Stimulated activated naive CD8-positive, alpha-beta T cell treated with anti-CD3 and anti-CD28 coated beads, Interleukin-15, Interleukin-2, amounts not matched to agents 100 ng/mL and 50 ng/mL, for 24 hours (primary cell): ENCODE results near the gene UFSP2.
"Not testable (repeated sequence)": the region's sequence is repeated elsewhere in the genome, so short reads cannot be mapped to it uniquely, and the experiment has no call there.

Source experiments
- H3K27ac Mint-ChIP-seq: one replicate; pipeline ENCODE4 v1.8.0; 2021; ENCODE audit warnings: mild to moderate bottlenecking, mixed read lengths
- H3K27me3 Mint-ChIP-seq: one replicate; pipeline ENCODE4 v1.8.0; 2021; ENCODE audit warnings: mixed read lengths
- H3K36me3 Mint-ChIP-seq: one replicate; pipeline ENCODE4 v1.8.0; 2021; ENCODE audit warnings: low read depth, mixed read lengths
- H3K4me1 Mint-ChIP-seq: one replicate; pipeline ENCODE4 v1.8.0; 2021; ENCODE audit warnings: low read depth, mixed read lengths
- H3K4me3 Mint-ChIP-seq: one replicate; pipeline ENCODE4 v1.8.0; 2021; ENCODE audit warnings: mild to moderate bottlenecking, mixed read lengths
- H3K9me3 Mint-ChIP-seq: one replicate; pipeline ENCODE4 v1.8.0; 2021; ENCODE audit warnings: mixed read lengths

UFSP2 gene

DNA sequence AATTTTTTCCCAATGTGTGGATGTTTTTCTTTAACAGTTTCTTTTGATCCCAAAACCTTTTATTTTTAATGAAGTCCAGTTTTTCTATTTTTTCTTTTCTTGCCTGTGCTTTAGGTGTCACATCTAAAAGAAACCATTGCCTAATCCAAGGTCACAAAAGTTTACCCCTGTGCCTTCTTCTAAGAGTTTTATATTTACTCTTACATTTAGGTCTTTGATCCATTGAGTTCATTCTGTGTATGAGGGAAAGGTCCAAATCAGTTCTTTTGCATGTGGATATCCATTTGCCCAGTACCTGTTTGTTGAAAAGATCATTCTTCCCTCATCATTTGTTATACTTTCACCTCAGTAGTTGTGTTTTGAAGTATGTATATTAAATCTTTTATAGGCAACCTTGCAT, 43.0 kb downstream of the UFSP2 start:
- Mint-ChIP-seq H3K36me3 (peaks cover 14% of the 10 kb centered on the region), H3K4me1 (peaks cover 10% of the 10 kb centered on the region), H3K9me3 (peaks cover 8% of the 10 kb centered on the region), H3K27me3 (peaks cover 22% of the 10 kb centered on the region), H3K4me3 (no peak overlapping the region), H3K27ac (no peak overlapping the region)

DNA sequence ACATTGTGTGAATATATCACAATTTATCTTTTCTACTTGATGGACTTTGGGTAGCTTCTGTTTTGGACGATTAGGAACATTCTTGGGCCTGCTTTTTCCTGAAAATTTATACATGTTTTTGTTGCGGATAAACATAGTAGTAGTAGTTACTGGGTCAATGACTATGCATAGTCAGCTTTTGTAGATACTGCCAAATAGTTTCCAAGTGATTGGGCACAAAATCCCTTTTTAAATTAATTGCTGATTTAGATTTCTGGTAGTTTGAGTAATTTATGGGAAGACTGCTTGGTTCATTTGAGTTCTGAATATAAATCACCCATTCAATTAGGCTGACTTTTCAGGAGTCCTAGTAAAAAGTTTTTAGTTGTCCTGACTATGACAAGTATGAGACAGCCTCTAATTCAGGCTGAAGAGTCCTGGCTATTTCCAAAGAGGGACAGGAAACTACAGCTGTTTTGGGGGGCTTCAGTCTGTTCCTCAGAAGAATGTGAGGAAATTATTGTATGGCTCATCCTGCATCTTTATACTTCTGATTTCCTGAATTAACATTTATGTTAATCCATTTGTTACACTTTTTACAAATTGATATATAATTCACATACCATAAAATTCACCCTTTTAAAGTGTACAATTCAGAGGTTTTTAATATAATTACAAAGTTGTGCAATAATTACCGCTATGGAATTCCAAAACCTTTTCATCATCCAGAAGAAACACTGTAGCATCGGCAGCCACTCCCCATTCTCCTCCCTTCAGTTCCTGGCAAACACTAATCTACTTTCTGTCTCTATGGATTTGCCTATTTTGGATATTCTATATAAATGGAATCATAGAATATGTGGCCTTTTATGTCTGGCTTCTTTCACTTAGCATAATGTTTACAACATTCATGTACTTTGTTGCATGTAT, 44.2 kb downstream of the UFSP2 start:
- H3K36me3 Mint-ChIP-seq = peaks cover 14% of the 10 kb centered on the region
- H3K9me3 Mint-ChIP-seq = peaks cover 8% of the 10 kb centered on the region
- H3K27ac Mint-ChIP-seq = no peak overlapping the region
- H3K4me1 Mint-ChIP-seq = peaks cover 10% of the 10 kb centered on the region
- H3K27me3 Mint-ChIP-seq = peaks cover 22% of the 10 kb centered on the region
- no peak overlapping the region for H3K4me3 Mint-ChIP-seq

DNA sequence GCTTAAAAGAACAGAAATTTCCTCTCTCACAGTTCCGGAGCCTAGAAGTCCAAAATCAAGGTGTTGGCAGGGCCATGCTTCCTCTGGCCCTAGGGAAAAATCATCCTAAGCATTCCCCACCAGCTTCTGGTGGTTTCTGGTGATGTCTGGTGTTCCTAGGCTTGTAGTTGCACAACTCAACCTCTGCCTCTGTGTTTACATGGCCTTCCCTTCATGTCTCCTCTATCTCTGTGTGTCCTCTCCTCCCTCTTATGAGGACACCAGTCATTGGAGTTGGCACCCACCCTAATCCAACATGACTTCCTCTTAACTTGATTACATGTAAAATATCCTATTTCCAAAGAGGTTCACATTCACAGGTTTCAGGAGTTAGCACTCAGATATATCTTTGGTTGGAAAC, 45.4 kb downstream of the UFSP2 start:
- peaks cover 8% of the 10 kb centered on the region for H3K9me3 Mint-ChIP-seq
- peaks cover 14% of the 10 kb centered on the region for H3K36me3 Mint-ChIP-seq
- H3K27ac Mint-ChIP-seq = no peak overlapping the region
- peaks cover 14% of the 10 kb centered on the region for H3K27me3 Mint-ChIP-seq
- H3K4me1 Mint-ChIP-seq = peaks cover 10% of the 10 kb centered on the region
- no peak overlapping the region for H3K4me3 Mint-ChIP-seq

DNA sequence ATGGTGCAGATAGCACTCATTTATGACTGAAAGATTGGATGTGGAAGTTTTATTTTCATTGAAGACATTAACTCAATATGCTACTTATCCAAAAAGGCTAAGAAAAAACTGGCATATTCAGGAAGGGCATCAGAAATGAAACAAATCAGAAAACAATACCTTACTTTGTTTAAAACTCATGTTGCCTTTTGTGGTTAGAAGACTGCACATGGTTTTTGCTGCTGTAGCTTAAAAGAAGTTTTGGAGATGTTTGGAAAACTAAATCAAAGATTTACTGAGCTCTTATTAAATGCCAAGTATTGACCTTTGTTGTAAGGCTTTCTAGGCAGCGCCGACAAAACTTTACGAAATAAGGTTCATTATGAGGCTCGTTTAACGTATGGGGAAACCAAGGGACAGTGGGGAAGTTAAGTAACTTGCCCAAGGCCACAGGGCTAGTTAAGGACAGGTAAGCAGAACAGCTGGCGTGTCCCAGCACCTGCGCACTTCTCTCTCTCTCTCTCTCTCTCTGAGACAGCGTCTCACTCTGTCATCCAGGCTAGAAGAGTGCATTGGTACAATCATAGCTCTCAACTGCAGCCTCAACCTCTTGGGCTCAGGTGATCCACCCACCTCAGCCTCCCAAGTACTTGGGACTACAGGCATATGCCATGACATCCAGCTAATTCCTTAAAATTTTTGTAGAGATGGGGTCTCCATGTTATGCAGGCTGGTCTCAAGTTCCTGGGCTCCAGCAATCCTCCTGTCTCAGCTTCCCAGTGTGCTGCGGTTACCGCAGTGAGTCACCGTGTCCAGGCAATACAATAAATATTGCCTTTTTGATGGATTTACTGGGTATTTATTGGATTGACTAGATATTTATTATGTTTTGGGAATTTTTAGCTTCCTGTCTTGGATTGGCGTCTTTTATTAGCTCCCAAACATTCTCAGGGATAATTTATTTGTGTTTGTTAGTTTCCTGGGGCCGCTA, 46.2 kb downstream of the UFSP2 start:
- Mint-ChIP-seq H3K27ac (no peak overlapping the region), H3K27me3 (peaks cover 7% of the 10 kb centered on the region), H3K36me3 (peaks cover 14% of the 10 kb centered on the region), H3K4me3 (no peak overlapping the region), H3K9me3 (peaks cover 8% of the 10 kb centered on the region), H3K4me1 (peaks cover 3% of the 10 kb centered on the region)

DNA sequence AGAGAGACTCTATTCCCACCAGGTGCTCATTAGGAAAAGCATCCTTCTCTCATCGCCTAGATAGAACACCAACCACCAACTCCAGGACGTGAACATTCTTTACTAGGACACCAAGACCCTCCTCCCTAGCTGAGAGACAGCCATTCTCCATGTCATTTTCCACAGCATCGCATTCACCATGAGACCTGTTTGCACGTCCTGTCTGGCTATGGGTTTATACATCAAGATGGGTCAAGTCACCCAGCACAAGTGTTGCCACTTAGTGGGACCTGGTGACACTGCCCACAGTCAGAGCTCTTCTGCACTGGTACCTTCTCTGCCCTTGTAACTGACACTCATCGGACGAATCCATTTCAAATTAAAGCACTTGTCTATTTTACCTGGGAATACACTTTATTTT, 47.5 kb downstream of the UFSP2 start:
- Mint-ChIP-seq H3K27me3 (no peaks in the 10 kb centered on the region), H3K9me3 (peaks cover 8% of the 10 kb centered on the region), H3K27ac (no peak overlapping the region), H3K4me1 (no peaks in the 10 kb centered on the region), H3K4me3 (no peak overlapping the region), H3K36me3 (peaks cover 14% of the 10 kb centered on the region)

DNA sequence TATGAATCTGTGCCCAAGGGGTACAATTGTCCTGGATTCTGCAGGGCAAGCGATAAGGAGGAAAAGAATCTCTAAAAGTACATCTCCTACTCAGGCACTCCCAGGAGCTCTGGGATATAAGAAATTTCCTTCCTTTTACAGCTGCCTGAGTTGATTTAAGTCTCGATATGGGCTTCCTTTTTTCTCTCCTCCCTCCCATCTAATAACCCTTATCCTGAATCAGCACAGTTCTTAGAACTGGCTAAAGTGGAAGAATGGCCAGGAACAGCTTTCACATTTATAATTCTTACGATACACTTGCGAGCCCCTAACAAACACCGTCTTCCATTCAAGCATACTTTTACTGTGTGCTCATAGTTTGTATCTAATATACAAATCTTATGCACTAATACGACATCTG, 51.2 kb downstream of the UFSP2 start:
- Mint-ChIP-seq H3K4me1 (no peaks in the 10 kb centered on the region), H3K27ac (no peak overlapping the region), H3K27me3 (no peaks in the 10 kb centered on the region), H3K4me3 (no peak overlapping the region), H3K9me3 (no peaks in the 10 kb centered on the region), H3K36me3 (peaks cover 14% of the 10 kb centered on the region)

DNA sequence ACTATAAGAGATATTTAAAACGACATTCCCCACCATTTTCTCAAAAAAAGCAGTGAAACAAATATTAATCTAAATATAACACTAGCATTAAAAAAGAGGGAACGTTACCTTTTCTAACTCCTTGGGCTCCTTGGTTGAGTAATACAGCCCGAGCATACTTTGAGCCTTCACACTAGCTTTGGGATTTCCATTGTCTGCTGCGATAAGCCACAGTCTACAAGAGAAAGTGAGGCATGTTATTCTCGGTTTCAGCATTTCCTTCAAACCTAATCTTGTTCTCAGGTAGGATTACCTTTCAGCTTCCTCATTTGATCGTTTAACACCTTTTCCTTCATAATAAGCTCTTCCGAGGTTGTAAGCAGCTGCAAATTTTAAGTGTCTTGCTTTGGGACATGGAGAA, 51.7 kb downstream of the UFSP2 start:
- Mint-ChIP-seq H3K4me1 (no peaks in the 10 kb centered on the region), H3K36me3 (peaks cover 14% of the 10 kb centered on the region), H3K4me3 (no peak overlapping the region), H3K9me3 (no peaks in the 10 kb centered on the region), H3K27ac (no peak overlapping the region), H3K27me3 (no peaks in the 10 kb centered on the region)

DNA sequence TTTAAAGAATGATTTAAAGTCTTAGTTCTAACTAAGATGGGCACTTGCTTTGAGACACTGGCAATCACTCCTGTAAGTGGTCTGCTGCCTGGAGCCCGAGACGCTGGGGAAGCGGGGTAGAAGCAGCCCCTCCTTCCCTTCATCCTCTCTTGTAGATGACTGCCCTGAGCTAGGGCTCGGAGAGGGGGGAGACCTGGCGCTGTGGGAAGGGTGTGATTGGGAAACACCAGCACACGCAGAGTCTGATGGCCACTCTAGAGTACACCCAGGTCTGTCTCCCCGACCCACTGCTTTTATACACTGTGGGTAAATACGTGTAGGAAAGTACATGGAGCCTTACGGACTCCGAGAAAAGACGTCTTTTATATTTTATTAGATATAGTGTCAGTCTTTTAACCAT, 54.1 kb downstream of the UFSP2 start:
- Mint-ChIP-seq H3K27me3 (no peaks in the 10 kb centered on the region), H3K4me1 (no peaks in the 10 kb centered on the region), H3K9me3 (no peaks in the 10 kb centered on the region), H3K36me3 (peaks cover 14% of the 10 kb centered on the region), H3K27ac (no peak overlapping the region), H3K4me3 (no peak overlapping the region)

DNA sequence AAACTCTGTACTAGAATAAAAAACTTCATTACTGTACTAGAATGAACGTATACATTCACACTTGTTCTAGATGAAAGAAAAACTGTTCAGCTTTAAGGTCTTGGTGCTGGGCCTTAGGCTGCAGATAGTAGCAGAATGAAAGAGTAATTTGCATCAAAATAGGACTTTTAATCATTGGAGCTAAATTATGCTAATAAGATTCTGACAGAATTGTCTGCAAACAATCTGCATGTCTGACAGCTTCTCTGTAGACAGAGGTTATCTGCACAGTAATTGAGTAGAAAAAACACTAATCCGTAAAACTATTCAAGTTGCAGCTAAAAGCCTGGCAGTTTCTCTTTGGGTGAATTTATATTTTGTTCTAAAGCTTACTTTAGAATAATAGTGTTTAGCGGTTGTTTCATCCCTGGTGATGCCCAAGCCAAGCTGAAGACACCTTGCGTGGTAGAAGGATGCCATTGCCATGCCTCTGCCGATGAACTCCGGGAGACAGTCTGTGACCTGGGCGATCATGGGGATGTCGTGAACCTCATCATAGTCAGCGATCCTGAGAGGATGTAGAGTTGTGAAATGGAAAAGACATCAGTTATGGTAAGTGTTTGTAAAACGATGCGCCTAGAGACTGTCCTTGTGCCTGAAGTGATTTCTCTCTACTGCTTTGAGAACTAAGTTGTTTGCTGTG, 55.4 kb downstream of the UFSP2 start:
- Mint-ChIP-seq H3K9me3 (no peaks in the 10 kb centered on the region), H3K36me3 (peaks cover 14% of the 10 kb centered on the region), H3K4me3 (no peak overlapping the region), H3K27me3 (no peaks in the 10 kb centered on the region), H3K27ac (no peak overlapping the region), H3K4me1 (no peaks in the 10 kb centered on the region)

DNA sequence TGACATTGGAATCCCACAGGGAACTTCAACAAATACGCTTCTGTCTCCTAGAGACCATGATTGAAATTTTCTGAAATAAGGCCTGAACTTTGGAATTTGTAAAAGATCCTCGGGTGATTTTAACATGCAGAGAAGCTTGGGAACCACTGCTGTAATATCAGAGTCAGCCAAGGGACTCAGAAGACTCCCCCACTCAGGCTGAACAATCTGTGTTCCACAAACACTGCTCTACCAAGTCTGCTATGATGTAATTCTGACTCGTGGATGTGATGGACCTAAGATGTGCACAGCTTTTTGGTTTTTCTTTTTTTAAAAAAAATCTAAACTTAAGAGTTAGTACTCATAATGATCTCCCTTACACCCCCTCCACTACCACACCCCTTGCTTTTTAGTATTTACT, 56.0 kb downstream of the UFSP2 start:
- H3K36me3 Mint-ChIP-seq = peaks cover 14% of the 10 kb centered on the region
- H3K27me3 Mint-ChIP-seq = no peaks in the 10 kb centered on the region
- no peak overlapping the region for H3K4me3 Mint-ChIP-seq
- H3K4me1 Mint-ChIP-seq = no peaks in the 10 kb centered on the region
- H3K9me3 Mint-ChIP-seq = no peaks in the 10 kb centered on the region
- no peak overlapping the region for H3K27ac Mint-ChIP-seq

DNA sequence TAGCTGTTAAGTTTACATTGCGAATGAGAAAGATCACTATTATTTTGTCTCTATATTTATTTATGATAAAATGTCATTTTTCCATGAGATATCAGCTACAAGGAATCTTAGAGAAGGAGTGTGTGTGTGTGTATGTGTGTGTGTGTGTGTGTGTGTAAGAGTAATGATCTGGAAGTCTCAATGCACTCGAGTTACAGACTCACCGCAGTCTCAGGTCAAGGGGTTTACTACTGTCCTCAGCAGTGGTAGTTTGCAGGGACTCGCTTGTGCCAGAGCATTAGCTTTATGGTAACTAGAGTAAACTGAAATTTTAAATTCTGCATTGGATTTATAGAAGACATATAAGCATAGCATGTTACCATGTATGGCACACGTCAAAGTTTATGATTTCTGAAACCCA, 60.9 kb downstream of the UFSP2 start:
- Mint-ChIP-seq H3K36me3 (peaks cover 10% of the 10 kb centered on the region), H3K4me1 (no peaks in the 10 kb centered on the region), H3K27me3 (no peaks in the 10 kb centered on the region), H3K9me3 (no peaks in the 10 kb centered on the region), H3K27ac (no peak overlapping the region), H3K4me3 (no peak overlapping the region)

DNA sequence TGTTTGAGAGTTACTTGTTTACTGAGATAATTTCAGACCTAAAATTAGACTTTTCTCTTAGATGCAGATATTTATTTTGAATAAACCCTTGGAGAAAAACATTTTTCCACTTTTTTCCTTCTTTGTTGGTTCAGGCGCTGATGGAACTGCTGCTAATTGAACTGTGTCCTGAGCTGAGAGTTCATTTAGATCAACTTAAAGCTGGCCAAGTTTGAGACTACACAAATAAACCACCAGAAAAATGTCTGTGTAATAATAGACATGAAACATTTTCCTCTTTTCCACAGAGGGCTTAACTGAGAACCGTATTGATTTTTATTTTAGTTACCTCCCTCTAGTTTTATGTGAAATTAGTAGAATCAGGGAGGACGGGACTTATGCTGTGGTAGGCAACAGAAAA, 62.5 kb downstream of the UFSP2 start:
- no peak overlapping the region for H3K27ac Mint-ChIP-seq

DNA sequence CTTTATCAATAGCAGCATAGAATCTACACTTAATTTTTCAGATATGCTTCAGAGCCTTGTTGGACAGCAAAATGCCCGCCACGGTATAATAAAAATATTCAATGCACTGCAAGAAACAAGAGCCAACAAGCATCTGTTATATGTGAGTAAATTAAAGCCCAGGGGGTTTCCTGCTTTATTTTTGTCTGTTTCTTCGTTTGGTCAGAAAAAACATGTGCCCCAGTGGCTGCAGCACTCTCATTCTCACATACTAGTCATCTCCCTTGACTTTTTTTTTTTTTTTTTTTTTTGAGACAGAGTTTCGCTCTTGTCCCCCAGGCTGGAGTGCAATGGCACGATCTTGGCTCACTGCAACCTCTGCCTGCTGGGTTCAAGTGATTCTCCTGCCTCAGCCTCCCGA, 63.2 kb downstream of the UFSP2 start:
- H3K9me3 Mint-ChIP-seq, H3K4me3 Mint-ChIP-seq, H3K4me1 Mint-ChIP-seq, H3K27me3 Mint-ChIP-seq, H3K27ac Mint-ChIP-seq: not testable (repeated sequence)
- peaks cover 22% of the 10 kb centered on the region for H3K36me3 Mint-ChIP-seq

More for the DNA sequence above, 62.5 kb downstream of the UFSP2 start:
- H3K4me1 Mint-ChIP-seq = no peaks in the 10 kb centered on the region
- H3K27me3 Mint-ChIP-seq = no peaks in the 10 kb centered on the region
- H3K9me3 Mint-ChIP-seq = no peaks in the 10 kb centered on the region
- H3K36me3 Mint-ChIP-seq = peaks cover 18% of the 10 kb centered on the region
- no peak overlapping the region for H3K4me3 Mint-ChIP-seq

DNA sequence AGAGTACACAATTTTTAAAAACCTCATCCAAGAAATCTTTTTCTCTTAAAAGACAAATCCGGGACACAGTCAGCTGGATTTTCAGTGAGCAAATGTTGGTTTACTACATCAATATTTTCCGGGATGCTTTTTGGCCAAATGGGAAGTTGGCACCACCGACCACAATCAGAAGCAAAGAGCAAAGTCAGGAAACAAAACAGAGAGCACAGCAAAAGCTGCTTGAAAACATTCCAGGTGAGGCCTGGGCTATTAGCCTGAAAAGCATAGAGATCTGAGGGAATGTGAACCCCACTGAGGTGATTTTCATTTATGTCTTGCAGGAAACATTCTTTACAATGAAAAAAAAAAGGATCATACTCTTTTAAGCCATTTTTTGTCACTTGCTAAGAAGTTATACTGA, 63.9 kb downstream of the UFSP2 start:
- Mint-ChIP-seq H3K9me3 (no peaks in the 10 kb centered on the region), H3K36me3 (peaks cover 29% of the 10 kb centered on the region)

More for the DNA sequence above, 63.9 kb downstream of the UFSP2 start:
- Mint-ChIP-seq H3K27me3 (no peaks in the 10 kb centered on the region), H3K27ac (no peak overlapping the region), H3K4me1 (peaks cover 9% of the 10 kb centered on the region), H3K4me3 (no peak overlapping the region)
